Ramos (cell line): ENCODE measurements around the gene IQCH.

ENCODE experiments used
- in situ Hi-C: fragments of 300-500 bp; cut with MboI; formaldehyde crosslinking; loops from one replicate; pipeline ENCODE4 v1.14.3; 2022; ENCODE audit warnings: low sequenced_read_pairs; ENCODE audit not compliant: unreplicated experiment

Gene IQCH

DNA sequence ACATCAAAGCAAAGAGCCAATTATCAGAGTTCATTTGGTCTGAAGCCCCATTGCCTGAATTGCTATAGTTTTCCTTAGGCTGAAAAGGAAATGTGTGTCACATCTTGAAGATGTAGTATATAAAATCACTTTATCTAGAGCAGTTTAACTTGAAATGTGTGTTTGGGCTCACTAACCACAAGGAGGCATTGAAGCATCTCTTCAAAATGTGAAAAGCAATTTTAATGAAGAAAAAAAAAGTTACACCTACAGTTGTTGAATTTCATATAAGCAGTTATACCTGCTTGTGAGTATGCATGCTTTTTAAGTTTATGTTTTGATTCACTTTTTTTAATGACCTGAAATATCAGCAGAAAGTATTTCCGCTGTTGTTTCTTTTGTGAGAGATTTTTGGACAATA, 129.3 kb downstream of the IQCH start:
- in situ Hi-C loops = no loop called here

DNA sequence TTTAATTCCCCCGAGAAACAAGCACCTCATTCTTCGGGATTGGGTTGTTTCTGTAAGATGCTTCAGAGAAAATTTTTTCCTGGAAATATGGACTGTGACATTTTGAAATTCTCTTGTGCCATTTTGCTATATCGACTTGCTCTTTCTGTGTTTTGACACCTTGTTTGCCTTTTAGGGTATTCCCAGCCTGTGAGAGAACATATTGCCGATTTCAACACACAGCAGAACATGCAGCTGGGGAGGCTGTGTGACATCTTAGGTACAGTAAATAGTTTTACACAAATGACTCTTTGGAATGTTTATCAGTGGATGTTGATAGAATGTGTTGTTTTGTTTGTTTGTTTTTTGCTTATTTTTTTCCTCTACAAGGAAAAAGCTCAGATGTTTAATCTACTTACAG, 130.2 kb downstream of the IQCH start:
- in situ Hi-C loops = no loop called here

DNA sequence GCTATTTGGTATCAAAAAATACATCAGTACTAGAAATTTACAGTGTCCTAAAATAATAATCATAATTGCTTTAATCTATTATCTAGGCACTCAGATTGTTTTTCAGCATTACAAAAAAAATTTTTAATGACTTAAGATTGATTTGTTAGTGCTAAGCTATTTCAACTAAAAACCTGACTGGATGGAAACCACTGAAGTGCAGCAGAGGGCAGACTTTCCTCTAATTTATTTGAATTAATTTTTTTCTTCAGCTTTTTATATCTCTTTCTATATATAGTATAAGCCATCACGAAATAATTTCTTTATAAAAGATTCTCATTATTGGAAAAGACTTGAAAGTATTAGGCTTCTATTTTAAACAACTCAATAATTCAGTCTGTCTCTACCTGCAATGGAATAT, 131.4 kb downstream of the IQCH start:
- in situ Hi-C loops = no loop called here

DNA sequence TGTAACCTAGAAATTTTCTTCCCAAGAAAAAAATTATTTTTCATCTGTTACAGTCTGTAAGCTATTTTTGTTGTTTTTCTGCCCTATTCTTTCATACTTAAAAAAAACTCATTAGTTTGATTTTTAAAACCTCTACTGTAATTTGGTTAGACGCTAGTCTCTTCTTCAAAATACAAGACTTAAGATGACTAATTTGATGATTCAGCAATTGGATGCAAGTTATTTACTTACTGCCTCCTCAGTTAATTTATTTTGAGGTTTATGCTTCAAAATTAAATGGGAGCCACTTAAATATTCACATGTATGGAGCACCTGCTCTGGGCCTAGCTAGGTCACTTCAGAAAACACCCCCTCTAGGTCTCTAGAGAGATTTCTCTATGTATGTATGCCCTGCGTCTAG, 132.4 kb downstream of the IQCH start:
- in situ Hi-C loops = no loop called here

DNA sequence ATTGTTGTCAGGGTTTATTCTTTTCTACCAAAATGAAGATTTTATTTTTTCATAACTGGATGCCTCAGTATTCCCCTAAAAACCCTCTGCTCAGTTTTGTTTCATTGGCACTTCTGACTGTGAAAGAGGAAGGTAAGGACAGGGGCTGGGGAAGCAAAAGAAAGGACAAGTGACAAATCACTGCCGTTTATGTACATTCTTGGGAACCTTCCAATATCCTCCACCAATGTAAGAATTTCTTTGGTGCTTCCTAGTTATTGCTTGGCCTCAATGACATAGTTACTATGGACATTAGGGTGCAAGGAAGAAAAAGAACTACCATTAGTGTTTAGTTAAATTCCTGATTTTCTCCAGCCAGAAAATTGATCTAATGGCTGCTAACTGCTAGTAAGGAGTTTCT, 135.4 kb downstream of the IQCH start:
- in situ Hi-C loops = no loop called here

DNA sequence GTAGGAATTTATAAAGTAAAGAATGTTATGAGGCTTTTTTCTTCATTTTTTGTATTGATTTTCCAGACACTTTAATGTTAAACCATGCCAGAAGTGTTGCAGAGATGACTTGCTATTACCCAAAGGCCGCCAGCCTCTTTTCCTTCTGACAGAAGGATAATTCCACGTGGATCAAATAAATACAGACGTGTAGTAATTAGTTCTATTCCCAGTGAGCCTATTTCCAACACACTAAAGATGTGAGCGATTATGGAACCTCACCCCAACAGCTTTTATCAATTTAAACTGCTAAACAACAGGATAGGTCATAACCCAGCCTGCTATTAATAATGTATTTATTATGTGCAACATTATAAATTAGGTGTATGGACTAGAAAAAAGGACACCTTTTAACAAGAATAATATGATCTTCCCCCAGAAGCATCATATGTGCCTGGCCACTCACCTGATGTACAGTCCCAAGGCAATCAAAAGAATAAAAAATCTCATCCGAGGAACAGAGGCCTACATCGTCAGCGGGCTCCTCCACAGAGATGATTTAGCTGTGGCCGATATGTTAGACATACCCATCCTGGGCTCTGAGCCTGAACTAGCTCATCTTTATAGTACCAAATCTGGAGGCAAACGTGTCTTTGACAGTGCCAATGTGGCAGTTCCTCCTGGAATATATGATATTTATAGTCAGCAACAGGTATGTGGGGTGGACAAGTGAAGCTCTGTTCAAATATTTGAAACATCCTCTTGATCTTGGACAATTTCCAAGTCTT, 140.5 kb downstream of the IQCH start:
- in situ Hi-C loops = no loop called here

DNA sequence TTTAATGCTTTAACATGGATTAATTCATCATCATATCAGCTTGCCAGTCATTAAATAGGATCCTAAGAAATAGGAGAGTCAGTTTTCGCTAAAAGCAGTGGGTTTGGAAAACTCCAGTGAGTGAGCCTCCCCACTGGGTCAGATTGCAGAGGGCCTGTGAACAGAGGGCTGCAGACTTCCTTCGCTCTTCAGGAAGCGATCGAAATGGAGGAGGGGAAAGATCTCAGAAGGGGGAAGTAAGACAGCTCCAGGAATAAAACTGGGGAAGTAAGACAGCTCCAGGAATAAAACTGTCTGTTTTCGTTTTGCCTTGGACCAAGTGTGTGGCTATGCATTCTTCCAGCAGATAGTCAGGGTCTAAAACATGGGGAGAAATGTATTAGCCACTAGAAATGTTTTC, 141.5 kb downstream of the IQCH start:
- in situ Hi-C loops = no loop called here

DNA sequence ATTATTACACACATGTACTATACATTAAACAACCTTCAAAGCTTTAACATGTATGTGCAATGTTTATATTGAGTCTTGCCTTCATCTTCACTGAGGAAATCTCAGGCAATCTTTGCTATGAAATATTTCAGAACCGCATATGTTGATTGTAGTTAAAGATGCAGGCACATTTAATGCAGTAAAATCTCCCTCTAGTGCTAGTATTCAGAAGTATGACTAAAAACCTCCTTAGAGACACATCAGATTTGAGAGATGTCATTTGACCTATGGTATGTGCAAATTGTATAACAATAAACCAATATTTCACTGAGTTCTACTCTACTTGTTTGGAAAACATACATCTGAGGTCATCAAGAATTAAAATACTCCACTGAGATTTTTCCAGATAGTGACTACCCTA, 142.6 kb downstream of the IQCH start:
- in situ Hi-C loops = no loop called here

DNA sequence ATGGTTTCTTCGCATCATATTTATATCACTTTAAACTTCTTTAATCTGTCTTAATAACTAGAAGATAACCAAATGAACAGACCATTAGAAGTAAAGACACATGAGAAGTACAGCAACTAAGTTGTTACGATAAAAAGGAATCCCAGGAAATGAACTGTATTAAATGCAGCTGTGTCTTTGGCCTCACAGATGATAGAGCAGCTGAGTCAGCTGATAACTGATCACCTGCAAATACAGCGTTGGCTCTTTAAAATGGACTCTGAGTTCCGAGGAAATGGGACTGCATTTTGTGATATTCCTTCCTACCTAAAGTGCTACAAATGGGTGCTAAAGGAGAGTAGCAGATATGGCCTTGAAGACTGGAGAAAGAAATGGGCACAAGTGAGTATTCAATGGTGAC, 145.3 kb downstream of the IQCH start:
- in situ Hi-C loops = no loop called here

DNA sequence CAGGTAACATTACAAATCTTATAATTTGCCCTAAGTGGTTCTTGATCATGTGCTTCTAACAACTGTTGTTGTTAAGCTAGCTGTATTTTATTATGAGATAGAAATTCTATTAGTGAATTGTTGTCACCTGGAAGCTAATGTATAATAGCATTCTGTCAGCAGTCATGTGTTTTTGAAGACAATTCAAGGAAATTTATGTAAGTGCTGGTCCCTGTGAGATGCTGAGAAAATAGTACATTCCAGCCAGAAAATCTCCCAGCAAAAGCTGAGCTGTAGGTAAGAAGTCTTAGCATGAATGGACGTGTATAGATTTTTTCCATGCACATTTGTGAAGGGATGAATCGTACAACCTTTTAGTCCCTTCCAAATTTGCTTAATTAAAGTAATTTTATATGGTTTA, 146.3 kb downstream of the IQCH start:
- in situ Hi-C loops = no loop called here

DNA sequence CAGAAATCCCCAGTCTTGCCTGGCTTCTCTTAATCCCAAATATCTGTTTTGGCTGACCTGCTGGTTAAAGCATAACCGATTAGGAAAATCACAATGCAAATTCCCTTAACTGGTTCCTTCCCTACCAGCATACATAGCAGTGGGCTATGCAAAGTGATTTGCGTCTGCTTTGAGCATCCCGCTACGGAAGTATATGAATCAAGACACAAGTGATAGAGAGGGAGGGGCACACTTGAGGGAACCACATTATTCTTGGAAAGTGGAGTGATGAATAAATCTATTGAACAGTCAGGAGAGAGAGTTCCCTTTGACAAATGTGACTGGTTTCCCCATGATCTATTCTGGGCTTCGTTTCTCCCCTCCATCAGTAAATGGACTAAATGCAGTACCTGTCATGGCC, 146.8 kb downstream of the IQCH start:
- in situ Hi-C loops = no loop called here

DNA sequence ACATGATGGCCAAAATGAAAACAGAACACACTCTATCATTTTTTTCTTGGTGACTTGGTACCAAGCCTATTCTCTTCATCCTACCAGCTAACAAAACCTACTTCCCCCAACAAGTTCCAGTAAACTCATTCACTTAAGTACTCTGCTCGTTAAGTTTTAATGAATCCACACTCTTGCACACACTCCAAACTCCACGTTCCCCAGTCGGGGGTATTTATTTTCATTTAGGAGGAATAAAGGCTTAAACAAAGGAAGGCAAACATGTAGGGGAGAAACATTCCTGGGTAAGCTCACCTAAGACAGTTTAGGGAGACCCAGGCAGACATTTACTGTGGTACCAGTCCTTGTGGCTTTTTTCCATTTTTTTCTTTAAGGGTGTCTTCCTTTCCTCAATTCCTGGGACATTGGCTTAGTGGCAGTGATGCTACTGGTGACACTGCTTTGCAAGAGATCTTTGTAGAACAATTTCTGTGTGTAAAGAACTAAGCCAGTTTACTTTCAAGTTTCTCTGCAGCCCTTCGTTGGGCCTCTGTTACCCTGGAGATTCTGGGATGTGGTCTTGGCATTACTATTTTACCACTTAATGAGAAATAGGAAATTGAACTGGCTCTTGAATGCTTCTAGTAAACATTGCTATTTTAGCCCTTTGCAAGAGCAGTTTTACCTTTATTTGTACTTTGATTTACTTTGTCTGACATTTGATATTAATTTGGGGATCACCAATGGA, 149.0 kb downstream of the IQCH start:
- in situ Hi-C loops = no loop called here

DNA sequence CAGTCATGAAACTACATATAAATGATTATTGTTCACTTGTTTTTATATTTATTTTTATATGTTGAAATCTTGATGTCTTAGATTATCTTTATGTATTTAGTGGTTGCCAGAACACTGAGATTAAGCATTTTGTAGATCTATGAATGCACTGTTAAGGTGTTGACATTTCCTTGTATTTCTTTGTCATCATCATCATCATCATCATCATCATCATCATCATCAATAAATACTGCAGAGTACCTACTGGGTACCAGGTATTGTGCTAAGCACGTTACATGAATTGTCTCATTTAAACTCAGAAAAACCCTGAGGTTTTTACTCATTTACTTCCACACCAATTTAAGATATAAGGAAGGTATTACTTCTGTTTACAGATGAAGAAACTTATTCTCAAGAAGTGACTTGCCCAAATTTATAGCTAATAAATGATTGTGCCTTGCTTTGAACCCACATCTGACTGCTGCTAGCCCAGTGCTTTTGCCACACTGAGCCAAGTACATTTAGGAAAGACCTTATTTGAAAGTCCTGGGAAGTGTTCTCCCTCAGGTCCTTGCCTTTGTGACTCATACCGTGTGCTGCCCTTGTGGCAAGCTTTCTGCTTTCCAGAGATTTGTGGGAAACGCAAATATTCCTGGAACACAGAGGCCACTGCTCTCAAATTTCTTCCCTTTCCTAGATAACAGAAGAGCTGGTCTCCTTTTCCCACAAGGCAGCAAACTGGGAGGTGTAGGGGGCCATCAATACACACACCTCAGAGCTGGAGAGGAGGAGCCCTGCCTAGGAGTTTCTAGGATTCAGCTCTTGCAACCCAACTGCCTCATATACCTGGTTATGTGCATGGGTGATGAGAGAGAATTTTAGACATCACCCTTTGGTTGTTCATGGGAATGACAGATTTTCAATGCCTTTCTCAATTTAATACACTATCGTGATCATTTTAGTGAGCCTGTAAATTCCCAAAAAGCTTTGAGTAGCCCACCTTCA, 150.9 kb downstream of the IQCH start:
- in situ Hi-C loops = no loop called here

DNA sequence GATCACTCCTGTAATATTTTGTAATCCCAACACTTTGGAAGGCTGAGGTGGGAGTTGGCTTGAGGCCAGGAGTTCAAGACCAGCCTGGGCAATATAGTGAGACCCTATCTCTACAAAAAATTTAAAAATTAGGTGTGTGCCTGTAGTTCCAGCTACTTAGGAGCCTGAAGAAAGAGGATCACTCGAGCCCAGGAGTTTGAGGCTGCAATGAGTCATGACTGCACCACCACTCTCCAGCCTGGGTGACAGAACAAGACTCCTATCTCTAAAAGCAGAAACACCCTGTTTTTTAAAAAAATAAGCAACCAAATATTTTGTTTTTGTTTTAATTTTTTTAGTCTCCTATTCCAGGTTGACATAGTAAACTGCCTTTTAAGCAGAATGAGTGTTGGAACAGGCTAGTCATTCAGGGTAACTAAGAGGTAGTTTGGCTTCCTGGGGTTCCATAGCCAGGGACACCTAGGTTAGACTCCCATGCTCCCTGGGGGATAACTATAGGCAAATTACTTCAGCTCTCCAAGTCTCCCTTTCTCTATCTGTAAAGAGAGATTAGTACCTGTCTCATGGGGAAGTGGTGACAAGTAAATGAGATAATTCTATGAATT, 151.8 kb downstream of the IQCH start:
- in situ Hi-C loops = no loop called here

DNA sequence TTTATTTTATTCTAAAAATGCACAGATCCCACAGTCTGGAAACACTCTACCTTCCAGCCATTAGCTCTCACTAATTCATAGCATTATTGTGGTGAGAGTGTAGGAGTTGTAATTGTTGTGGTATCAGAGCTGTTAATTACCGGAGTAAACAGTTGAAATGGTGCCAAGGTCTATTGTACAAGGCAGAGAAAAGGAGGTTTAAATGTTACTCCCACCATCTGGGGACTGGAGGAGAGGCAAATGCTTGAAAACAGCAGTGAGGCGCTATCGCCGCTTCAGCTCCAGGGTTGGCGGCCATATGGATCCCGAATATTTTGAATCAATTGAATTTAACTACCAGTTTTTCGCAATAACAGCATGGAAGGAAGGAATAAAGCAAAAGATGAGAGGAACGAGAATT, 153.2 kb downstream of the IQCH start:
- in situ Hi-C loops = no loop called here

DNA sequence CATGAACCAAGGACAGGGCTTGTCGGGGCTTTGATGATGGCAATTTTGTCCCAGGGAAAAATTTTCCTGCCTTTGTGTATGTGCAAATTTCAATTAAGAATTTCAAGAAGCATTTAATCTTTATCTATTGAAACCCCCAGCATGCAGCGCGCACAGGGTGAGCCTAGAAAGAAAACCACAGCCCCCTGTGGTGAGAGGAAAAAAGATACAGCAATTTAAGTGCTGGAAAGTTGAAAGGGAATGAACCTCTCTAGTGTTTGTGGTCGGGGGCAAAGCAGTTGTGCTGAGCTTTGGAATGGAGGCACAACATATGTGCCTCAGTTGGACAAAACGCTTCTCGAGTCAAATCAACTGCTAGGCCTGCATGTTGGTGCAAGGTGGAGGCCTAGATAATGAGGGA, 154.6 kb downstream of the IQCH start:
- in situ Hi-C loops = no loop called here

DNA sequence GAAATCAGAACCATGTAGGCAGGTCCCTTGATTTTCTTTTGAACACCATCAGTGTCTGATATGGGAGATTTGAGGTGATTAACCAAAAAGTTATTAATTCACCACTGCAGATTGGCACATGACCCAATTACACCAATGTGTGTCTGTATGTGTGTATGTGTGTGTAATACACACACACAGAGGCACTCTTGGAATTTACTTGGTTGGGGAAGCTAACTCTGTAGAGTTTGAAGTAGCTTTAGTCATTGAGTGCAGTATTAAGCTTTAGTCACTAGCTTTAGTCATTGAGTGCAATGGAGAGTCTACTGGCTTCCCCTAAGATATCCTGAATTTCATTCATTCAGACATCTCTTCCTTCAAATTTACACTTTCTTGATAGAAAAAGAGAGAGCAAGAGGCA, 156.9 kb downstream of the IQCH start:
- in situ Hi-C loops = no loop called here

DNA sequence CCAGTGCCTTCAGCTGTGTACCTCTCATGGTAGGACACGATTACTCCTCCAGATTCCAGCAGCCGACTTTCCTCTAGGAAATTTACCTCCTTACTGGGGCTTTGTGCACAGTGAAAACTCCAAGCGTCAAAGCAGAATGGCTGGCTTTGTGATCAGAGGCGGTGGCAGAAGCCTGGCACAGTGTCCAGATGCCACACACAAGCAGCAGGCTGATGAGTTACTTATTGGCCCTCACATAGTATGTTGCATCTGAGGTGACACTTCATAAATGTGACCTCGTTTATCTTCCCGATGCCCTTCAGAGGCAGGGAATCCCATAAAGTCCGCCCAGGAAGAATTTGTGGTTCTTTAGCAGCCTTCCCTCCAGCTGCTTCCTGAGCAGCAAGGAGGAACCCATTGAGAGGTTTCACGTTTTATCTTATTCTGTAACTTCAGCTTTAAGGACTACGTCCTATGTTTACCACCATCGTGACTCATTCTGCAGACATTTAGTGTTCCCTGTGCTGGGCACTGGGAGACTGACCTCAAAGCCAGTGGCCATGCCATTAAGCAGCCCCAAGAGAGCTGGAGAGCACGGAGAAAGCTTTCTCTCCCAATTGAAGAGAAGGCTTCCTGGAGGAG, 159.3 kb downstream of the IQCH start:
- in situ Hi-C loops = no loop called here

DNA sequence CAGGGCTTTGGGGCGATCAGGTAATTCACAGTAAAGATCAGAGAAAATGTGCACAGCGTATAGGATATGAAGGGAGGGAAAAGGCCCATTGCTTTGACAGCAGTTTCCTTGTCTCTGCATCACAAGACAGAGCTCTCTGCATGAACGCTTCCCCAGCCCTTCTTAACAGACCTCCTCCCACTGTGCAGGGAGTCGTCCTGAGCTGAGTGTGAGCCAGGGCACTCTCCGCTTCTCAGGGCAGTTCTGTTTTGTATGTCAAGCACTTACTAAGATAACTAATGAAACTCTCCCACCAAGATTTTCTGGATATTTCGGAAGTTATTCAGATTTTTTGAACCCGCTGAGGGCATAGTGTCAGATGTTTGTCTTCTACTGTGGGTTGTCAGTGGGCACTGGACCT, 160.6 kb downstream of the IQCH start:
- in situ Hi-C loops = no loop called here

DNA sequence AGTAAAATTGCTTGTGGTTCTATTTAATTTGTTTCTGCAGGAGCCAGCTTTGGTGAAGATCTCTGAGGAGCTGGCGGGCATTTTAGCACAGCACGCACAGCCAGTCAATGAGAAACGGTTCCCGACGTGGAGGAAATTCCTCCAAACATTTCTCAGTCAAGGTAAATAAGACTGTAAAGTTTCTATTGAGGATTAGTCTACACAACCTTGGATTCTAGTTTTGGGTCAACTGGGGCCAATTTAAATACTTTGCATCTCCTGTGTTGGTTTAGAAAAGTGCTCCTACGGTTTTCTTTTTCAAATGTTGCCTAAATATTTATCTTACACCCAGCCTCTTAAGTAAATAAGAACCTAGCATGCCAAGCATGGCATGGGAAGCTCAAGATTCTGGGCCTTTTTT, 162.3 kb downstream of the IQCH start:
- in situ Hi-C loops = no loop called here
